ENCODE measurements around the gene CCDC57. TPM values are rescaled to one million over a fixed set of nuclear protein-coding genes. Genes with fewer than 3 reads are reported as not detected.

CCDC57 gene
- polyA plus RNA-seq, 1 donor (not counting 4 experiments of a cell fraction or from before 2014, with no cell fraction given): 19.2 TPM

DNA sequence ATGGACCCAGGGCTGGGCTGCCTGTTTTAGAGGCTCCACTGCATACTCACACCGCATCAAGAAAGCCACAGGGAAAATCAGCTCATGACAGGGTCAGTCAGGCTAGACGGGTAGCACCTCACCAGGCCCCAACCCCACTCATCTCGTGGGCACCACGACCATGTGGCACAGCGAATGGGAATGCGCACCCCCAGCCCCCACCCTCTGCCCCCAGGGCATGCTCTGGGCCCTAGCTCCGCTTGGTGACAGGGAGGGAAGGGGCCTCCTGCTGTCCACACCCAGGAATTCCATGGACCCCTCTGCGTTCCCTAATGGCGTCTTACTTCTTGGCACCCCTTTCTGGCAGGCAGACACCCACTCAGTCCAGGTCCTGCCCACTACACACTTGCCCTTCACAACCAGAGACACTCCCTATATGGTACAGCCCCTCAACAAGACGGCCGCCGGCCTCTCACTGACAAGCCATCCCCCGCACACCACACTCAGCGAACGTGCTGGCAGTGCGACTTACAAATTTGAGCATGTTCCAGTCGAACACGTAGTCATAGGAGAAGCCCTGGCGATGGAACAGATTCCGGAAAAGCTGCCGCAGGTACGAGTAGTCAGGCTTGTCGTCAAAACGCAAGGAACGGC lies 38.3 kb upstream of the CCDC57 start:
- Histone ChIP-seq H3K27ac (ENCODE audit: control insufficient read depth, insufficient read depth, low read length) (no peak overlapping the region), H3K36me3 (ENCODE audit: control insufficient read depth in 2 of 2, extremely low read depth in 1 of 2, insufficient read depth in 2 of 2, low read length in 2 of 2) (peaks cover 60 to 64% of the 10 kb centered on the region in 2 experiments), H3K79me2 (ENCODE audit: control insufficient read depth, insufficient read depth, low read length) (peaks cover 56% of the 10 kb centered on the region), H3K4me3 (ENCODE audit: control insufficient read depth in 2 of 3, extremely low read depth in 1 of 3, insufficient read depth in 2 of 3, low read depth in 1 of 3, low read length in 3 of 3) (no peak overlapping the region), H3K9me1 (ENCODE audit: control insufficient read depth, extremely low read depth, insufficient read depth, low read length) (peaks cover 5% of the 10 kb centered on the region), H3K4me2 (ENCODE audit: control insufficient read depth, extremely low read depth, insufficient read depth, low read depth, low read length) (no peak overlapping the region), H3K9ac (ENCODE audit: control insufficient read depth, extremely low read depth, insufficient read depth, low read length) (no peak overlapping the region), H3K27me3 (ENCODE audit: control insufficient read depth, extremely low read depth, insufficient read depth, low read length) (no peaks in the 10 kb centered on the region), H2AFZ (ENCODE audit: control insufficient read depth, low read length) (no peak overlapping the region), H3K4me1 (ENCODE audit: control insufficient read depth, extremely low read depth, insufficient read depth, low read length) (peaks cover 24% of the 10 kb centered on the region), H3K9me3 (ENCODE audit: control insufficient read depth, low read depth, low read length) (no peaks in the 10 kb centered on the region), H4K20me1 (ENCODE audit: control insufficient read depth, extremely low read depth, insufficient read depth, low read length) (peaks cover 26% of the 10 kb centered on the region)
- TF ChIP-seq, protein P1, sequence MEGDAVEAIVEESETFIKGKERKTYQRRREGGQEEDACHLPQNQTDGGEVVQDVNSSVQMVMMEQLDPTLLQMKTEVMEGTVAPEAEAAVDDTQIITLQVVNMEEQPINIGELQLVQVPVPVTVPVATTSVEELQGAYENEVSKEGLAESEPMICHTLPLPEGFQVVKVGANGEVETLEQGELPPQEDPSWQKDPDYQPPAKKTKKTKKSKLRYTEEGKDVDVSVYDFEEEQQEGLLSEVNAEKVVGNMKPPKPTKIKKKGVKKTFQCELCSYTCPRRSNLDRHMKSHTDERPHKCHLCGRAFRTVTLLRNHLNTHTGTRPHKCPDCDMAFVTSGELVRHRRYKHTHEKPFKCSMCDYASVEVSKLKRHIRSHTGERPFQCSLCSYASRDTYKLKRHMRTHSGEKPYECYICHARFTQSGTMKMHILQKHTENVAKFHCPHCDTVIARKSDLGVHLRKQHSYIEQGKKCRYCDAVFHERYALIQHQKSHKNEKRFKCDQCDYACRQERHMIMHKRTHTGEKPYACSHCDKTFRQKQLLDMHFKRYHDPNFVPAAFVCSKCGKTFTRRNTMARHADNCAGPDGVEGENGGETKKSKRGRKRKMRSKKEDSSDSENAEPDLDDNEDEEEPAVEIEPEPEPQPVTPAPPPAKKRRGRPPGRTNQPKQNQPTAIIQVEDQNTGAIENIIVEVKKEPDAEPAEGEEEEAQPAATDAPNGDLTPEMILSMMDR (optimal IDR thresholded peaks at IDR 0.05 in 1 of 3, IDR thresholded peaks at IDR 0.05 in 1 of 3, conservative IDR thresholded peaks at IDR 0.05 in 1 of 3; ENCODE audit: extremely low read depth in 1 of 3, insufficient read depth in 2 of 3, low read length in 3 of 3): no peak
- no peak for TF ChIP-seq EZH2 (IDR thresholded peaks at IDR 0.05; ENCODE audit: low read length)
- no peak for FAIRE-seq
- DNase-seq (ENCODE audit: low read depth, low spot score): no peak
- dilution Hi-C loops (cut with MboI; ENCODE audit: extremely low pct_ligation_motif_present, low sequenced_read_pairs): no loop called here

DNA sequence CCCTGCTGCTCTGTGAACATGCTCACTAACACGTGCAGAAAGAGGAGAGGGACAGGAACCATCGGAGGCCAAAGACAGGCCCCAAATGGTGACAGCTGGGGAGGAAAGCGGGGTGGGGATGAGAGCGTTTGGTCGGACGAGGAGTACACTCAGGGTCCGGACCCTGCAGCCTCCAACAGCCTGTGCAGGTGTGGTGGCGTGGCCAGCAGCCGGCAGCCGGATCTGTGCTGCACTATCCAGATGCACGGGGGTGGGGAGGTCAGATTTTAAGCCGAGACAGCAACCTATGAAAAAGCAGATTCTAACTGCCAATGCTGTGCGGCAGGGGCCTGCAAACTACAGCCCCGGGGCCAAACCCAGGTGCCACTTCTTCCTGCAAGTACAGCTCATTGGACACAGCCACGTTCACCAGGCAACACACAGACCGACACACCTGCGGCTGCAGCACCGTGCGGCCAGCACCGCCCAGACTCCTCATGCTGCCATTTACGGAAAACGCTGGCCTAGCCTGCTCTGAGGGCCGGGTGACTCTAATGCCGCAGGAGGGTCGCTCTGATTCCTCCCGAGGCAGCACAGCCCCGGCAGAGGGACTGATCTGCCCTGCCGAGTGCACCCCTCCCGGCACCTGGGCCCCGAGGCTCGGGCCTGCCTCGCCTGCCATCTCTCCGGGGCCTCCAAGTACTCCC lies 37.4 kb upstream of the CCDC57 start:
- Histone ChIP-seq H3K4me1 (ENCODE audit: control insufficient read depth, extremely low read depth, insufficient read depth, low read length) (peaks cover 30% of the 10 kb centered on the region), H3K9me1 (ENCODE audit: control insufficient read depth, extremely low read depth, insufficient read depth, low read length) (peaks cover 6% of the 10 kb centered on the region), H3K27ac (ENCODE audit: control insufficient read depth, insufficient read depth, low read length) (no peak overlapping the region), H3K4me3 (ENCODE audit: control insufficient read depth in 2 of 3, extremely low read depth in 1 of 3, insufficient read depth in 2 of 3, low read depth in 1 of 3, low read length in 3 of 3) (no peak overlapping the region), H3K9me3 (ENCODE audit: control insufficient read depth, low read depth, low read length) (no peaks in the 10 kb centered on the region), H3K4me2 (ENCODE audit: control insufficient read depth, extremely low read depth, insufficient read depth, low read depth, low read length) (no peak overlapping the region), H2AFZ (ENCODE audit: control insufficient read depth, low read length) (no peak overlapping the region), H4K20me1 (ENCODE audit: control insufficient read depth, extremely low read depth, insufficient read depth, low read length) (peaks cover 29% of the 10 kb centered on the region), H3K27me3 (ENCODE audit: control insufficient read depth, extremely low read depth, insufficient read depth, low read length) (no peaks in the 10 kb centered on the region), H3K36me3 (ENCODE audit: control insufficient read depth in 2 of 2, extremely low read depth in 1 of 2, insufficient read depth in 2 of 2, low read length in 2 of 2) (peaks cover 61 to 68% of the 10 kb centered on the region in 2 experiments), H3K79me2 (ENCODE audit: control insufficient read depth, insufficient read depth, low read length) (peaks cover 57% of the 10 kb centered on the region), H3K9ac (ENCODE audit: control insufficient read depth, extremely low read depth, insufficient read depth, low read length) (no peak overlapping the region)
- TF ChIP-seq, protein P1 (optimal IDR thresholded peaks at IDR 0.05 in 1 of 3, IDR thresholded peaks at IDR 0.05 in 1 of 3, conservative IDR thresholded peaks at IDR 0.05 in 1 of 3; ENCODE audit: extremely low read depth in 1 of 3, insufficient read depth in 2 of 3, low read length in 3 of 3): no peak
- dilution Hi-C loops (cut with MboI; ENCODE audit: extremely low pct_ligation_motif_present, low sequenced_read_pairs): no loop called here
- DNase-seq (ENCODE audit: low read depth, low spot score): no peak
- no peak for FAIRE-seq

All from keratinocyte (primary cell).